Sciatic nerve (tissue), 2 donors: Measurements from ENCODE around the gene BORA. TPM values are rescaled to one million over a fixed set of nuclear protein-coding genes. Genes with fewer than 3 reads are reported as not detected.
"Not testable (repeated sequence)": the region's sequence is repeated elsewhere in the genome, so short reads cannot be mapped to it uniquely, and the experiment has no call there.

Experiments used
- ATAC-seq: fragments of 200-7000 bp; cut with Tn5 transposase; one replicate; pipeline ENCODE4 v1.9.1; 2020; ENCODE audit warnings: mild to moderate bottlenecking, moderate library complexity
- DNase-seq: peaks from one replicate; pipeline ENCODE4 v3.0.0-alpha.2; 2020; ENCODE audit warnings: low spot score
- intact Hi-C: fragments of 100-400 bp; cut with DNase I; formaldehyde crosslinking; loops from one replicate; pipeline ENCODE4 v1.14.2; 2022
- total RNA-seq: library from RNA; stranded (reverse); fragmentation: NEBNext Ultra II Directional; extraction: Animal tissue kit (Norgen Biotek cat#: 25700); gene quantifications from one replicate; pipeline ENCODE4 v1.2.1, GENCODE V29; 2021
- donor health status: DM: no; HTN: no; CAD: no.
- donor health status: DM: no; HTN: no; CAD: no.

BORA gene
- total RNA-seq, 1 donor from 2014 or later: 2.4 TPM

DNA sequence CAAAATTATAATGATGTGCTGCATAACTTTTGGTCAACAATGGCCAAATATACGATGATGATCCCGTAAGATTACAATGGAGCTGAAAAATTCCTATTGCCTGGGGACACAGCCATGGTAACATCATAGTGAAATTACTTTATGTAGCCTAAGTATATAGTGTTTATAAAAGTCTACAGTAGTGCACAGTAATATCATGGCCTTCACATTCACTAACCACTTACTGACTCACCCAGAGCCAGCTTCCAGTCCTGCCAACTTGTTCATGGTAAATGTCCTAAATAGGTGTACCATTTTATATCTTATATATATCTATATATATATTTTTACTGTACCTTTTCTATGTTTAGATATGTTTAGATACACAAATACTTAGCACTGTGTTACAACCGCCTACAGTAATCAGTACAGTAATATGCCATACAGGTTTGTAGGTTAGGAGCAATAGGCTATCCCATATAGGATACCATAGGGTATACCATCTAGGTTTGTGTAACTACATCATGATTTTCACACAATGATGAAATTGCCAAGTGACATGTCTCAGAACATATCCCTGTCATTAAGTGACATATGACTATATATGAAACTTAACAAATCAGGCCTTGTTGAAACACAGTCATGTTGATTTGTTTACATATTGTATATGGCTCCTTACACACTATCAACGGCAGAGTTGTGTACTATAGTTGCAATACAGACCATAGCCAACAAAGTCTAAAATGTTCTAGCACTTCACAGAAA, 30.2 kb downstream of the BORA start:
- no peak for ATAC-seq
- DNase-seq: no peak
- intact Hi-C loops: no loop called here

DNA sequence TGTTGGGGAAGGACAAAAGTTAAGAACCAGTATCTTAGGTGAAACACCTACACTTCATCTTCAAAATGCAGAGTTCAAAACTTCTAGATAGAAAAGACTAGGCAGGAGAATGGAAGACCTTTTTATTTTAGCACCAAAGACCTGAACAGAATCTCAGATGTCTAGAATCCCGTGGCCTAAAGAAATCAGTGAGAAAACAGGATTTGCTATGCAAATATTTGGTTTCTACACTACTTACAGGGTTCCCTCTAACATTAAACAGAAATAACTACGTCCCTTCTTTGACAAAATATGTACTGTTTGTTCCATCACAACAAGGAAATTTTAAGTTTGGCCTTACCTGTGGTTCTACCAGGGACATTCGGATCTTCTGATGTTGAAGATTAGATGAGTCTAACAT, 32.5 kb downstream of the BORA start:
- intact Hi-C loops: no loop called here
- no peak for ATAC-seq
- no peak for DNase-seq

GRCh38 chr13:72763411-72763810, 35.7 kb downstream of the BORA start:
- DNase-seq (no peak), ATAC-seq (peak; percentile 34)
- intact Hi-C loops: no loop called here

GRCh38 chr13:72774019-72774418, 46.3 kb downstream of the BORA start:
- intact Hi-C loops: no loop called here
- ATAC-seq (no peak), DNase-seq (no peak)

- ATAC-seq (peak; percentile 100), DNase-seq (peak; percentile 97)
- intact Hi-C loops: no loop called here
These were observed 54.0 kb downstream of the BORA start, which contains the start of the genes DIS3 and PIBF1 for GRCh38 chr13:72781451-72782439. Gene DIS3 (minus strand): TSS chr13:72781900. CDS start chr13:72781832, 68 bp downstream. Gene PIBF1 (plus strand): TSS chr13:72782133. CDS start chr13:72783470, 1,337 bp downstream.

GRCh38 chr13:72782717-72783116, 55.0 kb downstream of the BORA start:
- intact Hi-C loops: no loop called here
- DNase-seq: no peak
- ATAC-seq: no peak

- DNase-seq, intact Hi-C loops, ATAC-seq: not testable (repeated sequence)
These were observed 57.0 kb downstream of the BORA start for GRCh38 chr13:72784679-72785078.

DNA sequence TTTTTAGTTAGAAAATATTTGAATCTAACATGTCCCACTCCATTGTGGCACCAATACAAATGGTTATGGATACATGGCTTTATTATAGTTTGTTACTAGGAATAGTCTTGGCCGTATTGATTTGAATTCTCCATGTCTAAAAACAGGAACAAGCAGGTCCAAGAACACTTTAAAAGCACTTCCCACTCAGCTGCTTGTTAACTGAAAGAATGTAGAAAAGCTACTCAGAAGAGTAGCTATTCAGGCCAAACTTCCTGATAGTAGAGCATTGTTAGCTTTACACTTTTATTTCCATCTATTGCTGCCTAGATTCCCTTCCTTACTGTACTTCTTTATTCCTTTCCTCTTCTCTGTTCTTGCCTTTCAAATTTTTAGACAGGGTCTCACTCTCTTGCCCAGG, 61.1 kb downstream of the BORA start:
- ATAC-seq: no peak
- no peak for DNase-seq

GRCh38 chr13:72792640-72793039, 64.9 kb downstream of the BORA start:
- intact Hi-C loops: no loop called here
- DNase-seq (no peak), ATAC-seq (no peak)

More for the DNA sequence above, 61.1 kb downstream of the BORA start:
- intact Hi-C loops: no loop called here

DNA sequence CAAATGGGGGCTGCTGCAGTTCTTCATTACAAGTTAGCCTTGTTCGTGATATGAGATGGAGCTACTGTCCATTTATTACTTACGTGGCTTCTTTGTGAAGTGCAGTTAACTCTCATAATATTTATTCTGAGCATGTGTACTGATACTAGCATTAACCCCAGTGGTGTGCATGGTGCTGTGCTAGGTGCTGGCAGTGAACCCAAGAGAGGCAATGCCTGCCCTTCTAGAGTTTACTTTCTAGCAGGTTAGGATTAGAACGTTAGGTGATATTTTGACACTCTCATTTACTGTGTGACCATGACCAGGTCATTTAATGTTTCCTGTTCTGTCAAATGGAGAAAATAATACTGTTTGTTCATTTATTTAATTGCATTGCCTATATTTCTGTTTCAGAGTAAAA, 71.1 kb downstream of the BORA start:
- intact Hi-C loops: no loop called here
- DNase-seq (no peak), ATAC-seq (no peak)

DNA sequence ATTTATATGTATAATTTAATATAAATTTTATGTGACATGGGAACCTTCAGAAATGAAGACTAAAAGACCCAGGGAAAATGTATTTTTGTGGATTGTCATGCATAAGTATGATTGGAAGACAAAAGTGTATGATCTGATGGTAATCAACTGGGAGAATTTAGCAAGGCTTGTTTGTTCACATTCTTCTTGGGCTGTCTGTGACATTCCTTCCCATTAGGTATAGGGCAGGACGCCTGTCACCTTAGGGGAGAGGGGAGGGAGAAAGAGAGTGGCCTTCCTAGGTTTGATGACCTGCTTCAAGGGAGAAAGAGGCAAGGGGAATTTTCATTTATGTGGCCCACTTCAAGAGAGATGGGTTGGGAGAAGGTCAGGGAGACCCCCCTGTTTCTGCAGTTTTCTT, 76.6 kb downstream of the BORA start:
- intact Hi-C loops: no loop called here
- ATAC-seq (no peak), DNase-seq (no peak)

Other genes with a start within 250 kb of the BORA start
- 9.0 TPM for gene MZT1, start 294 bp upstream of the BORA start, total RNA-seq
- 31.7 TPM for gene DIS3, start 54.0 kb downstream of the BORA start, total RNA-seq
- 36.1 TPM for gene PIBF1, start 54.2 kb downstream of the BORA start, total RNA-seq